Activated CD4-positive, alpha-beta T cell treated with anti-CD3 and anti-CD28 coated beads, Interleukin-2, amount 10 ng/mL, durations not matched to agents 24 days and 14 days (primary cell): ENCODE results near the gene MED16. TPM values are rescaled to one million over a fixed set of nuclear protein-coding genes. Genes with fewer than 3 reads are reported as not detected.

ENCODE experiments used
- DNase-seq: peaks from one replicate; pipeline ENCODE4 v3.0.0; 2022
- H3K27ac Mint-ChIP-seq: one replicate; pipeline ENCODE4 v1.8.0; 2022; ENCODE audit warnings: mild to moderate bottlenecking, mixed read lengths
- H3K27me3 Mint-ChIP-seq: one replicate; pipeline ENCODE4 v1.8.0; 2022; ENCODE audit warnings: mixed read lengths
- H3K36me3 Mint-ChIP-seq: one replicate; pipeline ENCODE4 v1.8.0; 2022; ENCODE audit warnings: low read depth, mild to moderate bottlenecking, mixed read lengths
- H3K4me1 Mint-ChIP-seq: one replicate; pipeline ENCODE4 v1.8.0; 2021; ENCODE audit warnings: mixed read lengths
- H3K4me3 Mint-ChIP-seq: one replicate; pipeline ENCODE4 v1.8.0; 2022; ENCODE audit warnings: mild to moderate bottlenecking, moderate library complexity, mixed read lengths
- H3K9me3 Mint-ChIP-seq: one replicate; pipeline ENCODE4 v1.8.0; 2021; ENCODE audit warnings: mixed read lengths
- intact Hi-C: fragments of 100-400 bp; cut with micrococcal nuclease; formaldehyde crosslinking; loops from one replicate; pipeline ENCODE4 v1.15.1; 2023
- total RNA-seq: library from RNA; stranded (reverse); gene quantifications from 2 replicates; pipeline ENCODE4 v1.2.3, GENCODE V29; 2022

The MED16 gene
- total RNA-seq, 1 donor from 2014 or later: 58.1 TPM

DNA sequence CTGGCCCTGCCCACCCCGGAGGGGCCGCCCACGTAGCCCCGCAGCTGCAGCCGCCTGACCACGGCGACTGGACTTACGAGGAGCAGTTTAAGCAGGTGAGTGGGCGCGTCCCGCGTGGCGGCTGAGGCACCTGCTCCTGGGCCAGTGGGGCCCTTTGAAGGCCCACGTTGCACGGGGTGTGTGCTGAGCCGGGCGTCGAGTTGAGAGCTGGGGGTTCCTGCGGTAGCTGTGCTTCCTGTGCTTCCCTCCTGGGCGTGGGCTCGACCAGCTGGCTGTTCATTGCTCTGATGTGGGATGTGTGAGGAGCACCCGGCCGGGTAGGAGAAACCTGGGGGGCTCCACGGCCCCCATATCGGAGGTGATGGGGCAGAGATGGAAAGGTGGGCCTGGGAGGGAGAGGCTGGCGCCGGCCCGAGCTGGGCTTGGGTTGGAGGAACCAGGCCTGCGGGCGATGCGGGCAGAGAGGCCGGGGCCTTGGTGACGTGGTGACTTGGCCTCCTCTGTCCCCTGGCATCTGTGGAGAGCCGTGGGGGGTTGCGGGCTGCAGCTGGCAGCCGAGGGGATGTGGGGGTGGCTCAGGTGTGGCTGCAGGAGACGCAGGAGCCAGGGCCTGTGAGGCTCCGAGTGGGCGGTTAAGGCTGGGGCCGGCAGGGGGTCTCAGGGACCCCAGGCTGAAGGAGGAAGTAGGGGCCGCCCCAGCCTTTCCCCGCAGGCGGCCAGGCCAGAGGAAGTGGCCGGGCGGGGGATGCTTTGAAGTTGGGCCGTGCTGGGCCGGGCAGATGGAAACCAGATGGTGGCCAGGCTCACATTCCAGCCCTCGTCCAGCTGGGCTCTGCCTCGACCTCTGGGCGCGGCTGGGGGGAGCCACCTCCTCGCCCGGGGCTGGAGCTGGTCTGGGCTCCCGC, 39.9 kb upstream of the MED16 start:
- Mint-ChIP-seq H3K4me1 (peaks cover 11% of the 10 kb centered on the region), H3K27me3 (no peaks in the 10 kb centered on the region), H3K4me3 (peak overlapping the region; percentile 70), H3K36me3 (peaks cover 18% of the 10 kb centered on the region), H3K27ac (peak overlapping the region; percentile 77), H3K9me3 (no peaks in the 10 kb centered on the region)
- DNase-seq: no peak
- intact Hi-C loops: no loop called here

- Mint-ChIP-seq H3K27ac (no peak overlapping the region), H3K36me3 (peaks cover 14% of the 10 kb centered on the region), H3K27me3 (no peaks in the 10 kb centered on the region), H3K9me3 (no peaks in the 10 kb centered on the region), H3K4me1 (peaks cover 8% of the 10 kb centered on the region), H3K4me3 (peak overlapping the region; percentile 32)
- no peak for DNase-seq
- intact Hi-C loops: no loop called here
Measured at GRCh38 chr19:931860-932647, 39.1 kb upstream of the MED16 start.

DNA sequence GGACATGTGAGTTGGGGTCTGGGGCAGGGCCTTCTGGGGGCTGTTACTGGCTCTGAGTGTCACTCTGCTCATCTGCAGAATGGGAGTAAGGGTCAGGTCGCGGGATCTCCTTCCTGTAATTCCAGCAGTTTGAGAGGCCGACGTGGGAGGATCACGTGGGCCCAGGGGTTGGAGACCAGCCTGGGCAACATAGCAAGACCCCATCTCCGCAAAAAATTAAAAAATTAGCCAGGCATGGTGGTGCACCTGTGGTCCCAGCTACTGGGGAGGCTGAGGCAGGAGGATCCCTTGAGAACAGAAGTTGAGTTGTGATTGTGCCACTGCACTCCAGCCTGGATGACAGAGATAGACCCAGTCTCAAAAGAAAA, 36.9 kb upstream of the MED16 start:
- Mint-ChIP-seq H3K27me3 (no peaks in the 10 kb centered on the region), H3K9me3 (no peaks in the 10 kb centered on the region), H3K36me3 (peaks cover 7% of the 10 kb centered on the region), H3K4me3 (no peak overlapping the region), H3K27ac (no peak overlapping the region), H3K4me1 (peaks cover 6% of the 10 kb centered on the region)
- no peak for DNase-seq
- intact Hi-C loops: no loop called here

DNA sequence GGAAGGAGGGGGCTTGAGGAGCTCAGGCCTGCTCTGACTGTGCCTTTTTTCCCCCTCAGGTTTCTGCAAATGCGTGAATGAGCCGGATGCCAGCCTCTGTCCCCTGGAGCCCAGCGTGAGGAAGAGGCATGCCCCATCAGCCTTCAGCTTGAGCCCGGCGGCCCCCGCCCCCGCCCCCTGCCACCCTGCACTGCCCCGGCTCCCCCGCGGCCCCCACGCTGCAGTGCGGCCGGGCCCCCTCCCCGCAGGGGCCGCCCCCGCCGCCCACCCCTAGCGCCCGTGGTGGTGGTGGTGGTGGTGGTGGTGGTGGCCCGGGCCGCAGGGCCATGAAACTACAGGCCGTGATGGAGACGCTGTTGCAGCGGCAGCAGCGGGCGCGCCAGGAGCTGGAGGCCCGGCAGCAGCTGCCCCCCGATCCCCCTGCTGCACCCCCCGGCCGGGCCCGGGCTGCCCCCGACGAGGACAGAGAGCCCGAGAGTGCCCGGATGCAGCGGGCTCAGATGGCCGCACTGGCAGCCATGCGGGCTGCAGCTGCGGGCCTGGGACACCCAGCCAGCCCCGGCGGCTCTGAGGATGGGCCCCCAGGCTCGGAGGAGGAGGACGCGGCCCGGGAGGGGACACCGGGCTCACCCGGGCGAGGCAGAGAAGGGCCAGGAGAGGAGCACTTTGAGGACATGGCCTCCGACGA, 36.4 kb upstream of the MED16 start:
- no peak for DNase-seq
- Mint-ChIP-seq H3K27ac (no peak overlapping the region), H3K27me3 (no peaks in the 10 kb centered on the region), H3K4me1 (peaks cover 8% of the 10 kb centered on the region), H3K4me3 (no peak overlapping the region), H3K36me3 (peaks cover 7% of the 10 kb centered on the region), H3K9me3 (no peaks in the 10 kb centered on the region)
- intact Hi-C loops: no loop called here

DNA sequence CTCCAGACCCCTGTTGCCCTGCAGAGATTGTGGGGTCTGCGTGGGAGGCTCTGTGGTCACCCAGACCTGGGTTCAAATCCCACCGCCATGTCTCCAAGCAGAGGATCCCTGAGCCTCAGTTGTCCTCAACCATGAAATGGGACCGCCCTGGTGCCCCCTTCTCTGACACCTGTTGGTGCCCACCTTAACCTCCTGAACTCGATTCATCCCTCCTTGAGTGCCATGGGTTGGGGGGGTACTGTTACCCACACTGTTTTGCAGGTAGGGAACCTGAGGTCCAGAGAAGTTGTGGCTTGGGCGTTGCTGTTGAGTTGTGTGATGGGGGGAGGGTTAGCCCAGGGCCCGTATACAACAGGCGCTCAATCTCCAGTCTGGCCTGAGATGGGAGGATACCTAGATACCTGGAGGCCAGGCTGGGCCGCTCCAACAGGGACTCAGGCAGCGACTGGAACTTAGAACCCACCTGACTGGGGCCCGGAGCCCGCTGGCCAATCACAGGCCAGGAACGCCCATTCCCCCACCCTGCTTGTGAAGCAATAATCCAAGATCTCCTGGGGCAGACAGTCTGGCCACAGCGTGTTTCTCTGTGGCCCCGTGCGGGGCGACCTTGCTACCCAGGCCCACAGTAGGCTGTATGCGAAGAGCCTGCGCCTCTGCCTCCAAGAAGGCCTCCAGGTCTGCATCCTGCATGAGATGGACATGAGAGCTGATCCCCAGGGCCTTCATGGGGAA, 35.6 kb upstream of the MED16 start:
- Mint-ChIP-seq H3K27me3 (no peaks in the 10 kb centered on the region), H3K27ac (no peak overlapping the region), H3K36me3 (peaks cover 7% of the 10 kb centered on the region), H3K4me1 (peaks cover 8% of the 10 kb centered on the region), H3K9me3 (no peaks in the 10 kb centered on the region), H3K4me3 (no peak overlapping the region)
- DNase-seq: no peak
- intact Hi-C loops: no loop called here

DNA sequence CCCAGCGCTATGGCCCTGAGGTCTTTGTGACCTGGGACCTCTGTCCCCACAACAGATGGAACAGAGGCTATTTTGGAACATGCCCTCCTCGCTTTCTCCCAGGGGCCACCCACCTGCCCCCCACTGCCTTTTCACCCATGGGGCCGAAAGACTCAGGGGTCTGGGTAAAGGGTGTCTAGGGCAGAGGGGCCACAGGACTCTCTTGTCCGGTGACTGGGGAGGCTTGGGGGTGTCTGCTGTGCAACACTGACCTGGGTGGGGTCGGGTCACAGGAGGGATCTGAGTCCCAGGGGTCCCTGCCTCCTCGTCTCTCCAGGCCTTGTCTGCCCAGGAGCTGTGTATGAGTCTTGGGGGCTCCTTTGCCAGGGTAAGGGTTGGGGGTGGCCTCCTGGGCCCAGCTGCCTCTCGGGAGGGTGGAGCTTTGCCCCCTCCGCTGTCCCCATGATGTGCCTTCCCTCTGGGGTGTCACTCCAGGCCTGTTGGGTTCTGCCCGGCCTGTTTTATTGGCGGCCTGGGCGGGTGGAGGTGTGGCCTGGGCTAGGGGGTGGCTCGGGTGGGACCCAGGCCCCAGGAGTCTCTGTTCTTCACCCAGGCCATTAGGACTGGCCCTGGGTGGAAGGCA, 34.9 kb upstream of the MED16 start:
- no peak for DNase-seq
- H3K27ac Mint-ChIP-seq: no peak overlapping the region
- H3K4me1 Mint-ChIP-seq: peaks cover 7% of the 10 kb centered on the region
- intact Hi-C loops: no loop called here
- H3K36me3 Mint-ChIP-seq: peaks cover 7% of the 10 kb centered on the region
- H3K4me3 Mint-ChIP-seq: peak overlapping the region; percentile 23
- no peaks in the 10 kb centered on the region for H3K27me3 Mint-ChIP-seq
- H3K9me3 Mint-ChIP-seq: no peaks in the 10 kb centered on the region

GRCh38 chr19:927351-927779, 34.4 kb upstream of the MED16 start:
- Mint-ChIP-seq H3K4me1 (peaks cover 5% of the 10 kb centered on the region), H3K9me3 (no peaks in the 10 kb centered on the region), H3K4me3 (peak overlapping the region; percentile 23), H3K27ac (no peak overlapping the region), H3K27me3 (no peaks in the 10 kb centered on the region), H3K36me3 (peaks cover 7% of the 10 kb centered on the region)
- no peak for DNase-seq
- intact Hi-C loops: no loop called here

DNA sequence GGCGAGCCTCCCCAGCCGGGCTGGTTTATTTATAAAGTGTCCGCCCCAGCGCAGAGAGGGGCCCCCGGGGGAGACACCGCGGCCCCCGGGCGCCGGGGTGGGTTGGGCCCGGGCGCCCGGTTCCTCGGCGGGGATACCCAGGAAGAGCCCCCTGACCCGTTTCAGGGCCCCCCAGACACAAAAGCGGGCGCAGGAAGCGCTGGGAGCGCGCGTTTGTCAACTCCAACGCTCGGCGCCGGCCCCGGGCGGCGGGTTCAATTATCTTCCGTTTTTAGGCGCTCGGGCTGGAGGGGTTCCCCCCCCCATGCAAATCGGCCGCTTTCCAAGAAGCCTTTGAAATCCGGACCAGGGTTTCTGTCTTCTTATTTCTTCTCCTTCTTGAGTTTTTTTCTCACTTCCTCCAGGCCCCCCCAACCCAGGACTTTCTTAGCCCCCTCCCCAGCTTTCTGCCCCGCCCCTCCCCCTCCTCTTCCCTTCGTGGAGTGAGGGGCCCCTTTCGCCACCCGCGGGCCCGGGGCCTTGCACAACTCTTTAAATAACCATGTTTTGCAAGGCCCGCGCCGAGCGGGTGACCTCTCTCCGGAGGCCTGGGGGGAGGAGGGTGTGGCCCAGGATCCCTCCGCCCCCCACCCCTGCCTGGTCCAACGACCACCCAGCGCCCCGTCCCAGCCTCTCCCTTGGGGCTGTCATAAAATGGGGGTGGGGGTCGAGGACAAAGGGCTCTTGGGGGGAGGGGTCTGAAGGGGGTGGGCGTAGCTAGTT, 33.8 kb upstream of the MED16 start:
- Mint-ChIP-seq H3K4me3 (peak overlapping the region; percentile 81), H3K27me3 (no peaks in the 10 kb centered on the region), H3K36me3 (peaks cover 5% of the 10 kb centered on the region), H3K9me3 (no peaks in the 10 kb centered on the region), H3K27ac (peak overlapping the region; percentile 76), H3K4me1 (peaks cover 4% of the 10 kb centered on the region)
- peak; percentile 83 for DNase-seq
- intact Hi-C loops: no loop called here

DNA sequence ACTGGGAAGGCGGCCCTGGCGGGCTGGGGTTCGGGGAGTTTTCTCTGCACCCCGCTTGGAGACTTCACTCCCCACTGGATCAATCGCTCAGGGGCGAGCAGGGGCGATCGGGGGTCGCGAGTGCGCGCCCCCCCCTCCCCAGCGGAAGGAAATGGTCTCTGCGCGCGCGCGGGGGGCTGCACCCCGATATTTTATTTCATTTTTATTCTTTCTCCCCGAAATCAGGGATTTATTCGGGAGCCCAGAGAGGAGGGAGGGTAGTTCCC, 33.3 kb upstream of the MED16 start:
- peaks cover 5% of the 10 kb centered on the region for H3K36me3 Mint-ChIP-seq
- H3K27ac Mint-ChIP-seq: no peak overlapping the region
- no peaks in the 10 kb centered on the region for H3K9me3 Mint-ChIP-seq
- H3K4me3 Mint-ChIP-seq: peak overlapping the region; percentile 81
- DNase-seq: no peak
- H3K4me1 Mint-ChIP-seq: peaks cover 8% of the 10 kb centered on the region
- intact Hi-C loops: no loop called here
- H3K27me3 Mint-ChIP-seq: no peaks in the 10 kb centered on the region

GRCh38 chr19:925526-926322, 32.7 kb upstream of the MED16 start, which contains the start of gene ARID3A:
ARID3A (plus strand) TSS chr19:926035; CDS start chr19:929529, 3,494 bp downstream.
- H3K27ac Mint-ChIP-seq: peak within 1 kb of the TSS; percentile 83
- peaks cover 2% of the 10 kb centered on the region for H3K36me3 Mint-ChIP-seq

DNA sequence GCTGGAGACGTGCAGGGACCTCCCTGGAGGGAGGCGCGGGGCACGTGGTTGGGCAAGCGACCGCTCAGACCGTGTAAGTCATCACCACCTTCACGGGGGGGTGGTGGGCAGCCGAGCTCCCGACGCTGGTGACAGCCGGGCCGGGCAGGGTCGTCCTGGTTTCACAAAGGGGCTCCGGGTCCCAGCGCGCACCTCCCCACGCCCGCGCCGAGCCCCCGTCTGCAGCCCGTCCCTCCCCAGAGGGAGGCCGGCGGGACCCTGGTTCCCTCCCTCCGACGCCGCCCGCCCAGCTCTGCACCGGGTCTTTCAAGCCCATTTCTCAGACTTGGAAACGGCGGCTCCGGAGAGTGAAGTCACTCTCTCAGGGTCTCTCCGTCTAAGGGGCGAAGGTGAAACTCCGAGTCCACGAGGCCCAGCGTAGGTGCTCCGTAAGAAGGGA, 32.1 kb upstream of the MED16 start:
- intact Hi-C loops: loop anchor here (1.0 to 2.0 kb wide), 2 partner anchors 59 to 128 kb away; partner anchors contain the start of genes PTBP1 and WDR18
- no peaks in the 10 kb centered on the region for H3K27me3 Mint-ChIP-seq
- H3K36me3 Mint-ChIP-seq: peaks cover 3% of the 10 kb centered on the region
- peak overlapping the region; percentile 86 for H3K4me3 Mint-ChIP-seq
- H3K4me1 Mint-ChIP-seq: peaks cover 12% of the 10 kb centered on the region
- no peak for DNase-seq
- H3K27ac Mint-ChIP-seq: peak overlapping the region; percentile 83
- no peaks in the 10 kb centered on the region for H3K9me3 Mint-ChIP-seq

More at GRCh38 chr19:925526-926322, 32.7 kb upstream of the MED16 start, which contains the start of gene ARID3A:
- Mint-ChIP-seq H3K4me3 (peak within 1 kb of the TSS; percentile 86), H3K4me1 (peaks cover 11% of the 10 kb centered on the region), H3K27me3 (no peaks in the 10 kb centered on the region), H3K9me3 (no peaks in the 10 kb centered on the region)
- intact Hi-C loops: loop anchor here (1.0 to 2.0 kb wide), 2 partner anchors 59 to 129 kb away; partner anchors contain the start of genes PTBP1 and WDR18
- peak; percentile 94 for DNase-seq
